Endothelial cell (in vitro differentiated cells): ENCODE results near the gene SPOCK1. TPM values are rescaled to one million over a fixed set of nuclear protein-coding genes. Genes with fewer than 3 reads are reported as not detected.

ENCODE experiments used
- DNase-seq: peaks from one replicate; pipeline ENCODE4 v3.0.0; 2021; ENCODE audit warnings: low spot score
- H3K27ac Mint-ChIP-seq: one replicate; pipeline ENCODE4 v1.8.0; 2021; ENCODE audit warnings: mixed read lengths, inconsistent platforms; ENCODE audit not compliant: unreplicated experiment
- H3K27me3 Mint-ChIP-seq: one replicate; pipeline ENCODE4 v1.8.0; 2021; ENCODE audit warnings: mild to moderate bottlenecking, moderate library complexity, mixed read lengths, inconsistent platforms; ENCODE audit not compliant: unreplicated experiment
- H3K36me3 Mint-ChIP-seq: one replicate; pipeline ENCODE4 v1.8.0; 2021; ENCODE audit warnings: mild to moderate bottlenecking, low read depth, mixed read lengths, inconsistent platforms; ENCODE audit not compliant: unreplicated experiment
- H3K4me1 Mint-ChIP-seq: one replicate; pipeline ENCODE4 v1.8.0; 2021; ENCODE audit warnings: mild to moderate bottlenecking, mixed read lengths, inconsistent platforms; ENCODE audit not compliant: unreplicated experiment
- H3K4me3 Mint-ChIP-seq: one replicate; pipeline ENCODE4 v1.8.0; 2021; ENCODE audit warnings: mild to moderate bottlenecking, mixed read lengths, inconsistent platforms; ENCODE audit not compliant: unreplicated experiment
- H3K9me3 Mint-ChIP-seq: one replicate; pipeline ENCODE4 v1.8.0; 2021; ENCODE audit warnings: mixed read lengths, inconsistent platforms; ENCODE audit not compliant: unreplicated experiment
- total RNA-seq: library from RNA; stranded (reverse); fragmentation: NEBNext Ultra II Directional; extraction: Animal tissue kit (Norgen Biotek cat#: 25700); gene quantifications from one replicate; pipeline ENCODE4 v1.2.1, GENCODE V29; 2021; ENCODE audit not compliant: unreplicated experiment
- TF ChIP-seq, protein P1 (sequence below): fragments of 200-600 bp; sonication (generic); IDR thresholded peaks from one replicate; pipeline ENCODE4 v1.5.0; 2021; ENCODE audit warnings: antibody characterized with exemption; ENCODE audit not compliant: unreplicated experiment

SPOCK1 gene
- total RNA-seq, 1 donor from 2014 or later: 8.7 TPM

DNA sequence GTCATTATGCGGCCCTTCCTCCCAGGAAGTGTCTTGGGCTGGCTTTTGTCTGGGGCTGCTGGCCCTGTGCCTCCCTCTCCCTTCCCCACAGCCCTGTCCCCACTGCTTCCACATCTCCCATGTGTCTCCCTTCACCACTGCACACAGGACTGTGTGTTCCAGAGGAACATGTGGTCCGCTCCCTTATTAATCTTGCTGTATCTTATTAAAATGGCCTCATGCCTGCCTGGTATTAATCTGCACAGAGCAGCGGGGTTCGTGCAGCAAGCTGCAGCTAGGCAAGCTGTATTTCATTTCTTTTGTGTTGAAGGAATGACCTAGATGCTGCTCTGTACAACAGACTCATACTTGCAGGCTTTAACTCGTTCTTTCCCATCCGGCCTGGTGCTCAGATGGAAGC, 130.5 kb downstream of the SPOCK1 start:
- Mint-ChIP-seq H3K9me3 (no peaks in the 10 kb centered on the region), H3K4me1 (no peaks in the 10 kb centered on the region), H3K27ac (no peak overlapping the region), H3K4me3 (no peak overlapping the region), H3K27me3 (peaks cover 2% of the 10 kb centered on the region), H3K36me3 (no peaks in the 10 kb centered on the region)
- no peak for DNase-seq
- TF ChIP-seq, protein P1, sequence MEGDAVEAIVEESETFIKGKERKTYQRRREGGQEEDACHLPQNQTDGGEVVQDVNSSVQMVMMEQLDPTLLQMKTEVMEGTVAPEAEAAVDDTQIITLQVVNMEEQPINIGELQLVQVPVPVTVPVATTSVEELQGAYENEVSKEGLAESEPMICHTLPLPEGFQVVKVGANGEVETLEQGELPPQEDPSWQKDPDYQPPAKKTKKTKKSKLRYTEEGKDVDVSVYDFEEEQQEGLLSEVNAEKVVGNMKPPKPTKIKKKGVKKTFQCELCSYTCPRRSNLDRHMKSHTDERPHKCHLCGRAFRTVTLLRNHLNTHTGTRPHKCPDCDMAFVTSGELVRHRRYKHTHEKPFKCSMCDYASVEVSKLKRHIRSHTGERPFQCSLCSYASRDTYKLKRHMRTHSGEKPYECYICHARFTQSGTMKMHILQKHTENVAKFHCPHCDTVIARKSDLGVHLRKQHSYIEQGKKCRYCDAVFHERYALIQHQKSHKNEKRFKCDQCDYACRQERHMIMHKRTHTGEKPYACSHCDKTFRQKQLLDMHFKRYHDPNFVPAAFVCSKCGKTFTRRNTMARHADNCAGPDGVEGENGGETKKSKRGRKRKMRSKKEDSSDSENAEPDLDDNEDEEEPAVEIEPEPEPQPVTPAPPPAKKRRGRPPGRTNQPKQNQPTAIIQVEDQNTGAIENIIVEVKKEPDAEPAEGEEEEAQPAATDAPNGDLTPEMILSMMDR: no peak

DNA sequence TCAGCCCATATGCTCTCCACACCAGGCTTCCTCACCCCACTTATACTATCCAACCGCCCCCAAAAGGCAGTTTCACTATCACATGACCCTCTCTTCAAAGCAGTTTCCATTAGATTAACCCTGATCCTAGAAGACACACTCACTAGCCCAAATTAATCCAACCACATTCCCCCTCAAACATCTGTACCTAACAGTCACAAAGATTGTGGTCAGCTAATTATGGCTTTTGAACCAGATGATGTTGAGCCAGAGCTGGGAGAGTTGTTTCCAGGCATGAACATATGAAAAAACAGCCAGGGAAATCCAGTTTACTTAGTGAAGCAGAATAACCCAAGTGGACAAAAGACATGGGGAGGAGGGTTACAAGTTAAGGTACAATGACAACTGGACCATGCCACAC, 131.2 kb downstream of the SPOCK1 start:
- Mint-ChIP-seq H3K36me3 (no peaks in the 10 kb centered on the region), H3K9me3 (no peaks in the 10 kb centered on the region), H3K4me3 (no peak overlapping the region), H3K4me1 (no peaks in the 10 kb centered on the region), H3K27me3 (peaks cover 2% of the 10 kb centered on the region), H3K27ac (no peak overlapping the region)
- no peak for DNase-seq
- TF ChIP-seq, protein P1: no peak

DNA sequence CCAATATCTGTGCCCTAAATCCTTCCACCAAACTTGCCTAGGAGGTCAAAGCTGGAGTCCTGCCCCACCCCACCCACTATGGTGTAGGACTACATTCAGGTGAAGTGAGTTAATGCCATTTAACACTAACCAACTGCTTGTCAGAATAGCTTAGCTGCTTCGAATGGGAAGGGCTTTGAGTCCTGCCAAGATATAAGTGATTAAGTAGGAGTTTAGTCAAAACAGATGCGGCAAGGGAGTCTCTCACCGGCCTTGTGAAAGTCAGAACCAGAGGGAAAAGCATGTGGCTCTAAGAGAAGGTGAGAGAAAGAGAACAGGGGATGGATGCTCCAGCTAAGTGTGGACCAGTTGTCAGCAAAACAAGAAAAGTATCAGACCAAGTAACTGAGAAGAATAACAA, 132.6 kb downstream of the SPOCK1 start:
- no peak for DNase-seq
- H3K4me3 Mint-ChIP-seq: no peak overlapping the region
- H3K27ac Mint-ChIP-seq: no peak overlapping the region
- no peaks in the 10 kb centered on the region for H3K4me1 Mint-ChIP-seq
- no peaks in the 10 kb centered on the region for H3K9me3 Mint-ChIP-seq
- peaks cover 2% of the 10 kb centered on the region for H3K27me3 Mint-ChIP-seq
- no peaks in the 10 kb centered on the region for H3K36me3 Mint-ChIP-seq
- TF ChIP-seq, protein P1: no peak

DNA sequence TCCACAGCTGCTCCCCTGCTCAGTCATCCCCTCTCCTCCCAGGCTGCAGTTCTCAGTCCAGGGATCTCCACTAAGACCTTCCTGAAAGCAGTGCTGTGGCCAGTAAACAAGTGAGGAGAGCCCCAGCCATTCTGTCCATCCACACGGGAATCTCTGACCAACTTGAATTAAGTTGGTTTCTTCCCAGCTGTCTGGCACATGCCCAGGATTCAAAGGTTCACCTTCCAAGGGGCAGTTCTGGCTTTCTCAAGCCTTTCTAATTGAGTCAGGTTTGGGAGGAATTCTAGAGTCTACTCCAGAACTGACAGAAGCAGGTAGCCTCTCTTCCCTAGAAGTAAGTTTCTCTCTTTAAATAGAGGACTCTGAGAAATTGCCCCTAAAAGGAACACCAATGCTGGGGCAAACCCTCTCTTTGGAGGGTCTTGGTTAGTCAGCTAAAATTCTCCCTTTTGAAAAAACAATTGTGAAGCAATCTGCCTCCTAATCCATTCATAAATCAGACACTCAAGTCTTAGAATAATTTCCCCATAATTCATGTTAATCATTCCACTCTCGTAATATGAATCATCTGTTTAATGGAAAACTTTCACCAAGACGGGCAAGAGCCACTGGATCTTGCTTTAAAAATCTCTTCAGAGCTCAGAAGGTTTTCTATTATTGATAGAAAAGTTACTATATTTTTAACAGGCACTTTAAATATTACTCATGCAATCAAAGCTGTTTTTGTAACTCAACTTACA, 133.8 kb downstream of the SPOCK1 start:
- DNase-seq: no peak
- no peak overlapping the region for H3K4me3 Mint-ChIP-seq
- no peaks in the 10 kb centered on the region for H3K4me1 Mint-ChIP-seq
- H3K9me3 Mint-ChIP-seq: no peaks in the 10 kb centered on the region
- H3K36me3 Mint-ChIP-seq: no peaks in the 10 kb centered on the region
- TF ChIP-seq, protein P1: no peak
- H3K27ac Mint-ChIP-seq: no peak overlapping the region
- peaks cover 2% of the 10 kb centered on the region for H3K27me3 Mint-ChIP-seq

DNA sequence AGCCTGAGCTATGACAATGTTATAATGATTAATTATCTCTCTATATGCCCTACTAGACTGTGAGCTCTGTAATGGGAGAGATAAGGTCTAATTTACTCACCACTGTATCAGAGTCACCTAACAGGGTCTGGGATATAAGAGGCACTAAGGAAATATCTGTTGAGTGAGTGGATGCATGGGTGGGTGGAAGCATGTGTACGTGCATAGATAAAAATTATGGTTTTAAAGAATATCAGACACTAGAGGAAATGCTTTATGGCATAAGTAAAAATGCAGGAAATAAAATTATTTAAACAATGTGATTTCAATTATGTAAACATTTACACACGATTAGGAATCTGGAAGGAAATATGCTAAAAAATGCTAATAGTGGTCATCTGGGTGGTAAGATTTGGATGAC, 137.8 kb downstream of the SPOCK1 start:
- Mint-ChIP-seq H3K4me1 (no peaks in the 10 kb centered on the region), H3K27ac (no peak overlapping the region), H3K9me3 (no peaks in the 10 kb centered on the region), H3K27me3 (no peaks in the 10 kb centered on the region), H3K4me3 (no peak overlapping the region), H3K36me3 (no peaks in the 10 kb centered on the region)
- TF ChIP-seq, protein P1: no peak
- DNase-seq: no peak
